Thymus (tissue), 11 donors: ENCODE data around the gene QKI. TPM values are rescaled to one million over a fixed set of nuclear protein-coding genes. Genes with fewer than 3 reads are reported as not detected.

Source experiments
- DNase-seq, 9 donors: peaks; one replicate each; pipeline ENCODE4 v3.0.0-alpha.2; 2013; ENCODE audit warnings: low spot score in 9 of 9, low read depth in 6 of 9, missing footprints in 1 of 9
- H3K27ac ChIP-seq, 2 donors: one replicate each; pipeline ENCODE4 v1.5.1; 2013; ENCODE audit warnings: control low read depth in 1 of 2, low read depth in 1 of 2, low read length in 1 of 2, mild to moderate bottlenecking in 1 of 2, moderate library complexity in 1 of 2
- H3K27me3 ChIP-seq, 2 donors: one replicate each; pipeline ENCODE4 v1.5.1; 2013; ENCODE audit warnings: low read length in 1 of 2; ENCODE audit not compliant: control insufficient read depth in 2 of 2, insufficient read depth in 1 of 2
- H3K36me3 ChIP-seq, 2 donors: one replicate each; pipeline ENCODE4 v1.5.1; 2013; ENCODE audit warnings: low read length in 1 of 2, mild to moderate bottlenecking in 1 of 2, moderate library complexity in 1 of 2; ENCODE audit not compliant: control insufficient read depth in 2 of 2, insufficient read depth in 2 of 2
- H3K4me1 ChIP-seq, 2 donors: one replicate each; pipeline ENCODE4 v1.5.1; 2013; ENCODE audit warnings: low read length in 2 of 2; ENCODE audit not compliant: control insufficient read depth in 2 of 2, insufficient read depth in 2 of 2
- H3K4me3 ChIP-seq, 2 donors: one replicate each; pipeline ENCODE4 v1.5.1; 2013; ENCODE audit warnings: low read length in 2 of 2, control low read depth in 1 of 2, mild to moderate bottlenecking in 1 of 2
- H3K9me3 ChIP-seq, 2 donors: one replicate each; pipeline ENCODE4 v1.5.1; 2013; ENCODE audit warnings: low read length in 1 of 2, mild to moderate bottlenecking in 1 of 2; ENCODE audit not compliant: control insufficient read depth in 2 of 2, insufficient read depth in 1 of 2
- WGBS: extraction: QIAGEN DNeasy Blood & Tissue Kit; methylation state at CpG from one replicate; pipeline ENCODE4 v1.1.7; 2013; 5-methylcytosine and 5-hydroxymethylcytosine counted together
- polyA plus RNA-seq: library from polyadenylated mRNA; stranded (reverse); fragments of 200-250 nt; gene quantifications from one replicate; pipeline ENCODE4 v1.2.3, GENCODE V29; 2013
- total RNA-seq: library from RNA; stranded (reverse); fragments of 120-200 nt; gene quantifications from one replicate; pipeline ENCODE4 v1.2.4, GENCODE V29; 2013
- donor health status: healthy.

Gene QKI
- total and polyA plus RNA-seq, 2 donors: 23.5 to 80.1 TPM

DNA sequence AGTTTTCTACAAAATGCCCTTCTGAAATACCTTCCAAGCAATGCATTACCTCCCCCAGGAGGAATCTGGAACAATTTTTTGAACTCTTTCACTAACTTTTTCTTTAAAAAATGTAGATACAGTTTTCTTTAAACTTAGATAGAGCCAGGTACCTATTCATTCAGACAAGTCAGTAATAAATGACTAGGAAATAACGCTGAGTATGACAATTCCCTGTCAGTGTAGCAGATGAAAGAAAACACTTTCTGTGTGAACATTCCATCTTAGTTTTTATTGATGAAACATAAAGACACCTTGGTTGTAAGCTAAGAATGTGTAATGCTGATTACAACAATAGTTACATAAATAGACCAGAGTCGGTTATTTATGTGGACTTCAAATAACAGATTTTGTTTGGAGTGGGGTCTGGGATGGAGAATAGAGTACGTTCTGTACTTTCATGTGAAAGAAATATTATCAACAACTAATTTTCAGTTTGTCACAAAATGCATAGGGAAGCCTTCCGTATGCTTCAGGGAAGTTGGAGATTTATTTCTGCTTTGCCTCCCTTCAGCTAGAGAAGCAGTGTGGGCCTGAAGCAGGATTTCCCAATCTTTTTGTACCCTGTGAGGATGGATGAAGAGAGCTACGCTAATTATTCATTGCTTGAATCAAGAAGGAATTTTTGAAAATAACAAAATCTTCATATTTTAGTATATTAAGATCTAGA lies 19.2 kb upstream of the QKI start:
- H3K9me3 ChIP-seq: no peaks in the 10 kb centered on the region
- DNase-seq: no peak
- 96% methylated on average over 5 of the region's 5 CpGs for WGBS
- H3K4me3 ChIP-seq: no peak overlapping the region
- H3K36me3 ChIP-seq: no peaks in the 10 kb centered on the region
- no peak overlapping the region for H3K27ac ChIP-seq
- H3K27me3 ChIP-seq: peaks cover 0 to 4% of the 10 kb centered on the region in 2 donors
- H3K4me1 ChIP-seq: peaks cover 0 to 8% of the 10 kb centered on the region in 2 donors

DNA sequence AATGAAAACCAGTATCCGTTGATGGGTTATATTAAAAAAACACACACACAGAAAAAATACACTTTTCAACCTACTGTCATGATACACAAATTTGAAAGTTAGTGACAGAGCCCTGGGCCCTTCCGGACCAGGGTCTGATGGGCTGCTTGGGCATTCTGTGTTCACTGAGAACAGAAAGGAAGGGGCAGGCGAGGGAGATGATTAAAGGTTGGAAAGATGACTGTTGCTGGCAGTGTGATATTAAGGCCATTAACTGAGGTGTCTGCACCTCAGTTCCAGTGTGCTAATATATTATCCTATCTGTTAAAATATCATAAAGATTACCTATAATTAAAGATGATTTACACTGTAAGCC lies 18.7 kb upstream of the QKI start:
- Histone ChIP-seq H3K36me3 (no peaks in the 10 kb centered on the region), H3K27ac (no peak overlapping the region), H3K4me3 (no peak overlapping the region), H3K9me3 (no peaks in the 10 kb centered on the region), H3K4me1 (peaks cover 0 to 8% of the 10 kb centered on the region in 2 donors), H3K27me3 (peaks cover 0 to 4% of the 10 kb centered on the region in 2 donors)
- WGBS: 97% methylated on average over 3 of the region's 3 CpGs
- DNase-seq: no peak

DNA sequence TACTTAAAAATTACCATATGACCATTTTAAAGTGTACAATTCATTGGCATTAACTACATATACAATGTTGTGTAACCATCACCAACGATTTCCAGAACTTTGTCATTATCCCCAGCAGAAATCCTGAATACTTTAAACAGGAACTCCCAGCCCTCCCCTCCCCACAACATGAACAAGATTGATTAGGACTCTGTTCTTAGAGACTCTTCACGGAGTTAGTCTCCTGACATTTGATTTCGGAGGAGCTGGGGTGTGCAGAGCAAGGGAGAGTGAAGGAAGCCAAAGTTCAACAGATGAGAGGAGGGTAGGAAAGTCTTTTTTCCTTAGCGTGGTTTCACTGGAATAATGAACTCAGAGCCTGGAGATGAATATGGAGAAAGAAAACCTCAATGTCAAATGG lies 17.2 kb upstream of the QKI start:
- H3K27me3 ChIP-seq: peaks cover 0 to 4% of the 10 kb centered on the region in 2 donors
- no peaks in the 10 kb centered on the region for H3K9me3 ChIP-seq
- DNase-seq: no peak
- H3K27ac ChIP-seq: no peak overlapping the region
- whole genome bisulfite sequencing: 73% methylated on average over 4 of the region's 4 CpGs
- H3K4me3 ChIP-seq: no peak overlapping the region
- no peaks in the 10 kb centered on the region for H3K36me3 ChIP-seq
- peaks cover 0 to 8% of the 10 kb centered on the region in 2 donors for H3K4me1 ChIP-seq

DNA sequence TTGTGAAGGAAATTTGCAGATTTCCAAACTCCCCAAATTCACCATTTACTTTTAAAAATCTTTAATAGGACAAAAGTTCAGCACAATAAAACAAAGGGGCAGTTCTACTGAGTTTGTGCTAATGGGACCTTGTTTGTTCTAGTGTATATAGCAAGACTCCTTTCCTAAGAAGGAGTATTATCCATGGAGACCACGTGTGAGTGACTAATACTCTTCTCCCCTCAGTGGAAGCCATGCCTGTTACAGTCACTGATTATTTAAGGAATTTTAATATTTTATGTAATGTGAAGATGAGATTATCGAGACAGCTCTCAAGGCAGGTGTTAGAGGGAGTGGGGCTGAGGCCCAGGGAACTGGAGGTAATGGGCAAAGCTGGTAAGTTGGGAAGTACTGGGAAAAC lies 16.4 kb upstream of the QKI start:
- WGBS: 95% methylated on average over 2 of the region's 2 CpGs
- Histone ChIP-seq H3K4me3 (no peak overlapping the region), H3K36me3 (no peaks in the 10 kb centered on the region), H3K9me3 (no peaks in the 10 kb centered on the region), H3K4me1 (peaks cover 0 to 8% of the 10 kb centered on the region in 2 donors), H3K27ac (no peak overlapping the region), H3K27me3 (peaks cover 0 to 4% of the 10 kb centered on the region in 2 donors)
- no peak for DNase-seq

DNA sequence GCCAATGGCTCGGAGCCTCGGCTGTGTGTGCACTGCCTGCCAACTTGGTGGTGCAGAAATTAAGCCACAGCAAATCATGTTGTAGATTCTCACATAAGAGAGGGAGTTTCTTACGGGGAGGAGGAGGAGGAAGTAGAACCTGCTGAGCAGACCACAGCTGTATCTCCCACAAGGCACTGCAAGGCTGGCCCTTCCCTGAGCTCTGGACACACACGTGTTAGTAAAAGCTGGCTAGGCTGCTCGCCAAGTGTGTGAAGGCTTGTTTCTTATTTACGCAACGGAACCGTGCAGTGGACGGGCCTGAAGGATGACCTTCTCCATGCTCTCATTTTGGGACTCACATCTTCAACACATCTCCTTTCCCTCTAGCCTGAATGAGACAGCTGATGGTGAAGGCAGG lies 15.7 kb upstream of the QKI start:
- WGBS: 86% methylated on average over 9 of the region's 9 CpGs
- no peaks in the 10 kb centered on the region for H3K36me3 ChIP-seq
- DNase-seq: no peak
- no peaks in the 10 kb centered on the region for H3K9me3 ChIP-seq
- no peak overlapping the region for H3K4me3 ChIP-seq
- peaks cover 0 to 4% of the 10 kb centered on the region in 2 donors for H3K27me3 ChIP-seq
- H3K27ac ChIP-seq: no peak overlapping the region
- H3K4me1 ChIP-seq: peaks cover 0 to 8% of the 10 kb centered on the region in 2 donors

DNA sequence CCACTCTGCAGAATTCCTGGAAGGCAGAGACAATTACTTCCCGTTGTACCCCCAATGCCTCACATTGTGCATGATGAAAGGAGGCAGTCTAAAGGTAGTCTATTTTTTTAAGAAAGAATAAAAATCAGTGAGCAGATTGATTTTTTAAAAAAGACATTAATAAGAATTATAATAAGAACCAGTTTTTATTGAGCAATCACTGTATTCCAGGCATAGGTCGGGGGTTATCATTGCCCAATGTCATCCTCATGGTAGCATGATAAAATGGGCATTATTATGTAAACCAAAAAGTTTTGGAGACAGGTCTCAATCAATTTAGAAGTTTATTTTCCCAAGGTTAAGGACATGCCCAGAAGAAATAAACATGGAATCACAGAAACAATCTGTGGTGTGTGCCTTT lies 14.0 kb upstream of the QKI start:
- H3K4me1 ChIP-seq: peaks cover 0 to 12% of the 10 kb centered on the region in 2 donors
- H3K4me3 ChIP-seq: no peak overlapping the region
- H3K36me3 ChIP-seq: no peaks in the 10 kb centered on the region
- peaks cover 0 to 4% of the 10 kb centered on the region in 2 donors for H3K27me3 ChIP-seq
- WGBS: 93% methylated on average over 2 of the region's 2 CpGs
- no peak overlapping the region for H3K27ac ChIP-seq
- DNase-seq: no peak
- no peaks in the 10 kb centered on the region for H3K9me3 ChIP-seq

DNA sequence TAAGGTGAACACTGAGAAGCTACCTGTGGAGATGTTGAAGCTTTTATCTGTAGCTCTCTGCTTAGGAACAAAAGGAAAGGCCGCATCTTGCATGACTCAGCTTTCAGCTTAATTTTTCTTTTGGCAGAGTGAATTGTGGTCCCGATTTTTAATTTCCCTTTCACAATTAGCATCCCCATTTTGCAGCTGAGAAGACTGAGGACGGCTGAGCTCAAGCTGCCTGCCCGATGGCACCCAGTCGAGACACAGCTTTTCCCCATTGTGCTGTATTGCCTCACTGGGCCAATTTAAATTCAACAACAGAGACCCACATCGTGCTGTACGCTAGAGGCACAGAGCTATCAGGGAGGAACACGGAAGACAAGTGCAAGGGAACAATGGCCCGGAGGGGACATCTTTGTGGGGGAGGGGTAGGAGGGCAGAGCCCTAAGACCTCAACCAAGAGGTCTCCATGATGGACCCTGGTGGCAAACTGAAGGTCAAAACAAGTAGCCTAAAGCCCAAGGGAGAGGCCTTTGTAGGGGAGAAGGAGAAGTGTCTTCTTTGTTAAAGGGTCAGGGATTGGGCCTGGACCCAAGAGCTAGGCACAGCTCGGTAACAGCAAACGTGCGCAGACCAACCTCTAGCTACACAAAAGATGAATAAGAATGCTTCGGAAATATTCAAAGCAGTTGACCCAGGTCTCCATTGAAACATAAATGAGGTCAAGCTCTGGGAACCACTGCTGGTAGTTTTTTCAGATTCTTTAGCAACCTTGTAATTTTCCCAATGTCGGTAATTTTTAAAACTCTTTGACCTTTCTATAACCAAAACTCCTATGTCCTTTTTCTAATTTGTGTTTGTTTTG lies 13.3 kb upstream of the QKI start:
- H3K36me3 ChIP-seq: no peaks in the 10 kb centered on the region
- DNase-seq: no peak
- H3K27ac ChIP-seq: no peak overlapping the region
- no peaks in the 10 kb centered on the region for H3K9me3 ChIP-seq
- peaks cover 0 to 4% of the 10 kb centered on the region in 2 donors for H3K27me3 ChIP-seq
- 99% methylated on average over 14 of the region's 14 CpGs for WGBS
- peaks cover 0 to 18% of the 10 kb centered on the region in 2 donors for H3K4me1 ChIP-seq
- H3K4me3 ChIP-seq: no peak overlapping the region

DNA sequence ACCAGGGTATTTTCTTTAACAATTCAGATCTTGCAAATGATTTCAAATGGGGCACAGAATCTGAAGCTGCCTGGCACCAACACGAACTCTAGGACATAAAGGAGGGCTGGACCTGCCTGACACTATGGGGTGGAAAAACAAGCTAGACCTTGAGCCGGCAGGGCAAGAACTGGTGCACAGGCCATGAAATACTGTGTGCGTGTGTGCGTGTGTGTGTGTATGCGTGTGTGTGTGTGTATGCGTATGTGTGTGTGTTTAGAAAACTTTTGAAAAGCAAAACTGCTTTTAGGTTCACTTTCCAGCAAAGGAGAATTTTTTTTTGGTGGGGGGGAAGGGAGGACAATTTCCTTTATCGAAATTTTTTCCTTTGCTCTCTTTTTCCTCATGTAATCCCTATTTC lies 11.9 kb upstream of the QKI start:
- Histone ChIP-seq H3K4me1 (peaks cover 0 to 13% of the 10 kb centered on the region in 2 donors), H3K9me3 (no peaks in the 10 kb centered on the region), H3K36me3 (no peaks in the 10 kb centered on the region), H3K27me3 (no peaks in the 10 kb centered on the region), H3K27ac (no peak overlapping the region), H3K4me3 (no peak overlapping the region)
- no peak for DNase-seq
- WGBS: 90% methylated on average over 7 of the region's 7 CpGs

DNA sequence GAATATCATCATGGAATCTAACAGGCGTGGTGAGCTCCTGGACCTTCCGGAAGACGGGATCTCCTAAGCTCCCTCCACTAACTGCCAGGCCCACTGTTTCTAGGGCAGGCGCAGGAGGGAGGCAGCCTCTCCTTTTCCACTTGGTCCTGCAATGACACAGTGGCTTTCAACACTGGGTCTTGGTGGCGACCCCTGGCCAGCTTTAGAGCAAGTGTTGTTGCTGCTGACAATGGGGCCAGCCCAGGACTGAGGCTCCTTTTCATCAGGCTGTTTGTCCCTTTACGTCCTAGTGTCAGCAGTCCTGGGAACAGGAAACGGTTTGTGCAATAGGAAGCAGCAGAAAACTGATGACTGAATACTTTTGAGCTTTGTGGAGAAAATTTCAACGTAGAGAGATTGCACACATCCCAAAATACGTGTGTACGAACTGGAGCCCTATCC lies 9.7 kb upstream of the QKI start:
- WGBS: 82% methylated on average over 10 of the region's 10 CpGs
- Histone ChIP-seq H3K27me3 (no peaks in the 10 kb centered on the region), H3K4me3 (no peak overlapping the region), H3K9me3 (no peaks in the 10 kb centered on the region), H3K4me1 (peaks cover 0 to 10% of the 10 kb centered on the region in 2 donors), H3K27ac (no peak overlapping the region), H3K36me3 (no peaks in the 10 kb centered on the region)
- no peak for DNase-seq
